HG03558 (cell line): ENCODE measurements around the gene FAP.

Source experiments
- ATAC-seq: cut with Tn5 transposase; IDR thresholded peaks from one replicate; pipeline ENCODE4 v1.9.1; 2021; ENCODE audit warnings: moderate number of reproducible peaks; ENCODE audit not compliant: unreplicated experiment; ENCODE audit errors: extremely low read depth

The FAP gene

GRCh38 chr2:162138310-162138709, 104.9 kb downstream of the FAP start:
- no peak for ATAC-seq

DNA sequence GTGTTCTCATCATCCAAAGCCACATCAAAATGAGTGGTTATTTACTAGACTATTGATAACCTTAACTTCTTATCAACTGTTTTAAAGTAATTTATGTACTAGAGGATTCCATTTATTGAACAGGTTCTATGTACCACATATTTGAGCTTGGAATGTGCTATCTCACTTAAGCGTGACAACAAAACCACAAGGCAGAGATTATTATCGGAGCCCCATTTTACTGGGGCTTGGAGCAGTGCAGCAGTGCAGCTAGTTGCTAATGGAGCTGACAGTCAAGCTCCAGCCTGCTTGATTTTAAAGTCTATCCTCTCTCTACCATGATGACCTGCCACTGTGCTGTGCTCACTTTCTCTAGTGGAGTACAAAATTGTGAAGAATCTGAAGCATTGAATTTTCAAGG, 115.8 kb downstream of the FAP start:
- ATAC-seq = no peak

- ATAC-seq = no peak
Measured at GRCh38 chr2:162126527-162126926, 116.7 kb downstream of the FAP start.

DNA sequence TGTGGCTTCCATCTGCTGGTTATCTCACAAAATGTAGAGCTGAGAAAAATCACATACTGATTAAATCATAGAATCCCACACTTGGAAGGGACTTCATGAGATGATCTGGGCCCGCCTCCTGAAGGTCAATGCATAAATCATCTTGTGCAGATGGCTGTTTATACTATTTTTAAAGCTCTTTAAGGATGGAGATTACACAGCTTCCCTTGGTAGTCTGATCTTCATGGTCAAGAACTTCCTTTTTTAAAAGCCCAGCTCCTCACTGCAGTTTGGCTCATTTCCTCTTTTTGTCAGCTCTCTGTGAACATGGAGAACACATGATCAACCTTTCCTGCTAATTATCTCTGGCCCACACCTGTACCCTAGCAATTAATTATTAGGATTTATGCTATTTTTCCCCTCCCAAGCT, 117.1 kb downstream of the FAP start:
- ATAC-seq = peak; percentile 87

- no peak for ATAC-seq
Measured at GRCh38 chr2:162125138-162125537, 118.1 kb downstream of the FAP start.

GRCh38 chr2:162123806-162124758, 119.2 kb downstream of the FAP start:
- ATAC-seq = no peak
